ENCODE data around the gene EIF2B2.
"Not testable (repeated sequence)": the region's sequence is repeated elsewhere in the genome, so short reads cannot be mapped to it uniquely, and the experiment has no call there.

EIF2B2 gene

GRCh38 chr14:74985028-74985310, 17.8 kb upstream of the EIF2B2 start:
- Mint-ChIP-seq H3K27ac (ENCODE audit: low read depth) (no peak overlapping the region), H3K36me3 (ENCODE audit: insufficient read depth) (no peaks in the 10 kb centered on the region), H3K4me1 (no peaks in the 10 kb centered on the region), H3K4me3 (no peak overlapping the region), H3K9me3 (no peaks in the 10 kb centered on the region), H3K27me3 (no peaks in the 10 kb centered on the region)
- DNase-seq (ENCODE audit: low spot score in 2 of 2) (no peak), ATAC-seq (replicated peaks; ENCODE audit: extremely low read depth, poor library complexity, severe bottlenecking) (no peak)

GRCh38 chr14:74985806-74986205, 16.9 kb upstream of the EIF2B2 start:
- H3K4me1 Mint-ChIP-seq, result no peaks in the 10 kb centered on the region
- H3K9me3 Mint-ChIP-seq, result no peaks in the 10 kb centered on the region
- no peak for ATAC-seq (replicated peaks; ENCODE audit: extremely low read depth, poor library complexity, severe bottlenecking)
- no peak overlapping the region for H3K27ac Mint-ChIP-seq (ENCODE audit: low read depth)
- H3K4me3 Mint-ChIP-seq, result no peak overlapping the region
- peaks cover 1% of the 10 kb centered on the region for H3K36me3 Mint-ChIP-seq (ENCODE audit: insufficient read depth)
- DNase-seq (ENCODE audit: low spot score in 2 of 2), result no peak
- H3K27me3 Mint-ChIP-seq, result no peaks in the 10 kb centered on the region

- H3K9me3 Mint-ChIP-seq, result no peaks in the 10 kb centered on the region
- H3K4me3 Mint-ChIP-seq, result no peak overlapping the region
- DNase-seq (ENCODE audit: low spot score in 2 of 2) (no peak), ATAC-seq (replicated peaks; ENCODE audit: extremely low read depth, poor library complexity, severe bottlenecking) (no peak)
- H3K36me3 Mint-ChIP-seq (ENCODE audit: insufficient read depth), result peaks cover 1% of the 10 kb centered on the region
- H3K27me3 Mint-ChIP-seq, result no peaks in the 10 kb centered on the region
- H3K4me1 Mint-ChIP-seq, result no peaks in the 10 kb centered on the region
- H3K27ac Mint-ChIP-seq (ENCODE audit: low read depth), result no peak overlapping the region
Measured at GRCh38 chr14:74988131-74988530, 14.6 kb upstream of the EIF2B2 start.

- Mint-ChIP-seq H3K9me3 (no peaks in the 10 kb centered on the region), H3K4me1 (no peaks in the 10 kb centered on the region), H3K4me3 (no peak overlapping the region), H3K27me3 (no peaks in the 10 kb centered on the region), H3K27ac (ENCODE audit: low read depth) (no peak overlapping the region), H3K36me3 (ENCODE audit: insufficient read depth) (peaks cover 1% of the 10 kb centered on the region)
- ATAC-seq (replicated peaks; ENCODE audit: extremely low read depth, poor library complexity, severe bottlenecking) (no peak), DNase-seq (ENCODE audit: low spot score in 2 of 2) (no peak)
Measured at GRCh38 chr14:74988993-74989392, 13.7 kb upstream of the EIF2B2 start.

- not testable (repeated sequence) for H3K27ac Mint-ChIP-seq (ENCODE audit: low read depth); H3K27me3 Mint-ChIP-seq; DNase-seq (ENCODE audit: low spot score in 2 of 2); H3K36me3 Mint-ChIP-seq (ENCODE audit: insufficient read depth); H3K9me3 Mint-ChIP-seq; H3K4me3 Mint-ChIP-seq; H3K4me1 Mint-ChIP-seq; ATAC-seq (replicated peaks; ENCODE audit: extremely low read depth, poor library complexity, severe bottlenecking)
Measured at GRCh38 chr14:74994182-74994581, 8.5 kb upstream of the EIF2B2 start.

GRCh38 chr14:74995781-74996180, 6.9 kb upstream of the EIF2B2 start:
- not testable (repeated sequence) for H3K9me3 Mint-ChIP-seq; H3K36me3 Mint-ChIP-seq (ENCODE audit: insufficient read depth); H3K27me3 Mint-ChIP-seq; ATAC-seq (replicated peaks; ENCODE audit: extremely low read depth, poor library complexity, severe bottlenecking); H3K27ac Mint-ChIP-seq (ENCODE audit: low read depth); H3K4me3 Mint-ChIP-seq; DNase-seq (ENCODE audit: low spot score in 2 of 2); H3K4me1 Mint-ChIP-seq

GRCh38 chr14:75001261-75001660, 1.5 kb upstream of the EIF2B2 start:
- ATAC-seq (replicated peaks; ENCODE audit: extremely low read depth, poor library complexity, severe bottlenecking), result no peak

GRCh38 chr14:75001899-75002298, 822 bp upstream of the EIF2B2 start:
- Mint-ChIP-seq H3K4me3 (peak overlapping the region; percentile 97), H3K27me3 (no peaks in the 10 kb centered on the region), H3K36me3 (ENCODE audit: insufficient read depth) (peaks cover 32% of the 10 kb centered on the region), H3K4me1 (peaks cover 38% of the 10 kb centered on the region), H3K27ac (ENCODE audit: low read depth) (peak overlapping the region; percentile 97), H3K9me3 (no peaks in the 10 kb centered on the region)
- no peak for ATAC-seq (replicated peaks; ENCODE audit: extremely low read depth, poor library complexity, severe bottlenecking)
- no peak for DNase-seq (ENCODE audit: low spot score in 2 of 2)

More at GRCh38 chr14:75001261-75001660, 1.5 kb upstream of the EIF2B2 start:
- no peak for DNase-seq (ENCODE audit: low spot score in 2 of 2)
- peaks cover 38% of the 10 kb centered on the region for H3K4me1 Mint-ChIP-seq
- H3K27me3 Mint-ChIP-seq, result no peaks in the 10 kb centered on the region
- H3K4me3 Mint-ChIP-seq, result no peak overlapping the region
- peaks cover 27% of the 10 kb centered on the region for H3K36me3 Mint-ChIP-seq (ENCODE audit: insufficient read depth)
- H3K9me3 Mint-ChIP-seq, result no peaks in the 10 kb centered on the region
- H3K27ac Mint-ChIP-seq (ENCODE audit: low read depth), result peak overlapping the region; percentile 97

- Mint-ChIP-seq H3K27ac (ENCODE audit: low read depth) (peak overlapping the region; percentile 97), H3K27me3 (no peaks in the 10 kb centered on the region), H3K36me3 (ENCODE audit: insufficient read depth) (peaks cover 46% of the 10 kb centered on the region), H3K4me3 (peak overlapping the region; percentile 97), H3K4me1 (peaks cover 49% of the 10 kb centered on the region), H3K9me3 (no peaks in the 10 kb centered on the region)
- ATAC-seq (replicated peaks; ENCODE audit: extremely low read depth, poor library complexity, severe bottlenecking) (no peak), DNase-seq (ENCODE audit: low spot score in 2 of 2) (no peak)
Measured at GRCh38 chr14:75003250-75004027, 718 bp downstream of the EIF2B2 start.

- Mint-ChIP-seq H3K27ac (ENCODE audit: low read depth) (no peak overlapping the region), H3K9me3 (no peaks in the 10 kb centered on the region), H3K27me3 (no peaks in the 10 kb centered on the region), H3K36me3 (ENCODE audit: insufficient read depth) (peaks cover 56% of the 10 kb centered on the region), H3K4me3 (no peak overlapping the region), H3K4me1 (peaks cover 61% of the 10 kb centered on the region)
- ATAC-seq (replicated peaks; ENCODE audit: extremely low read depth, poor library complexity, severe bottlenecking) (no peak), DNase-seq (ENCODE audit: low spot score in 2 of 2) (no peak)
Measured at GRCh38 chr14:75005357-75005756, 2.6 kb downstream of the EIF2B2 start.

GRCh38 chr14:75009176-75009575, 6.5 kb downstream of the EIF2B2 start:
- peaks cover 51% of the 10 kb centered on the region for H3K36me3 Mint-ChIP-seq (ENCODE audit: insufficient read depth)

GRCh38 chr14:75010472-75011093, 7.9 kb downstream of the EIF2B2 start:
- ATAC-seq (replicated peaks; ENCODE audit: extremely low read depth, poor library complexity, severe bottlenecking) (no peak), DNase-seq (ENCODE audit: low spot score in 2 of 2) (no peak)
- Mint-ChIP-seq H3K36me3 (ENCODE audit: insufficient read depth) (peaks cover 41% of the 10 kb centered on the region), H3K9me3 (no peaks in the 10 kb centered on the region), H3K27me3 (no peaks in the 10 kb centered on the region), H3K4me3 (no peak overlapping the region), H3K27ac (ENCODE audit: low read depth) (peak overlapping the region; percentile 57), H3K4me1 (peaks cover 34% of the 10 kb centered on the region)

More at GRCh38 chr14:75009176-75009575, 6.5 kb downstream of the EIF2B2 start:
- Mint-ChIP-seq H3K27me3 (no peaks in the 10 kb centered on the region), H3K4me1 (peaks cover 43% of the 10 kb centered on the region), H3K4me3 (no peak overlapping the region), H3K9me3 (no peaks in the 10 kb centered on the region), H3K27ac (ENCODE audit: low read depth) (no peak overlapping the region)
- DNase-seq (ENCODE audit: low spot score in 2 of 2) (no peak), ATAC-seq (replicated peaks; ENCODE audit: extremely low read depth, poor library complexity, severe bottlenecking) (no peak)

- Mint-ChIP-seq H3K4me3 (no peak overlapping the region), H3K27ac (ENCODE audit: low read depth) (peak overlapping the region; percentile 57), H3K9me3 (no peaks in the 10 kb centered on the region), H3K36me3 (ENCODE audit: insufficient read depth) (peaks cover 37% of the 10 kb centered on the region), H3K27me3 (no peaks in the 10 kb centered on the region), H3K4me1 (peaks cover 30% of the 10 kb centered on the region)
- DNase-seq (ENCODE audit: low spot score in 2 of 2), result no peak
- ATAC-seq (replicated peaks; ENCODE audit: extremely low read depth, poor library complexity, severe bottlenecking), result no peak
Measured at GRCh38 chr14:75011356-75011994, 8.8 kb downstream of the EIF2B2 start.

Measured in central memory CD8-positive, alpha-beta T cell (primary cell).